IMR-90 (cell line): ENCODE measurements around the gene DUS4L. TPM values are rescaled to one million over a fixed set of nuclear protein-coding genes. Genes with fewer than 3 reads are reported as not detected.

Experiments
- ATAC-seq: fragments of 200-7000 bp; cut with Tn5 transposase; 2 replicates; pipeline ENCODE4 v1.9.1; 2020; ENCODE audit warnings: low read depth, mild to moderate bottlenecking, moderate library complexity
- BruUV-seq: library from RNA; stranded (reverse); fragments of 400-500 nt; replicated peaks from 2 replicates; lab custom pipeline; 2021; lab: Mats Ljungman, UMichigan
- CTCF ChIA-PET: fragments of 300-600 bp; formaldehyde crosslinking; extraction: SDS; loops from one replicate; lab custom pipeline; 2021; ENCODE audit warnings: antibody characterized with exemption; lab: Yijun Ruan, JAX
- POLR2A ChIA-PET: fragments of 300-600 bp; sonication (Branson Sonifier 250); formaldehyde crosslinking; loops from one replicate; lab custom pipeline; 2022; ENCODE audit warnings: antibody characterized with exemption; ENCODE audit not compliant: unreplicated experiment; lab: Charles Lee
- DNase-seq: peaks from one replicate; pipeline ENCODE4 v3.0.0; 2013
- H2AFZ ChIP-seq: replicated peaks from 2 replicates; pipeline ENCODE3; 2013; ENCODE audit warnings: low read length, mild to moderate bottlenecking; ENCODE audit not compliant: poor library complexity
- H2AK5ac ChIP-seq: 2 replicates; pipeline ENCODE4 v1.6.1; 2013; ENCODE audit warnings: low read depth, low read length, inconsistent platforms
- H2AK9ac ChIP-seq: replicated peaks from 2 replicates; pipeline ENCODE3; 2013; ENCODE audit warnings: mild to moderate bottlenecking, low read depth, low read length, moderate library complexity; ENCODE audit not compliant: poor library complexity
- H2BK120ac ChIP-seq: 2 replicates; pipeline ENCODE4 v1.6.1; 2013; ENCODE audit warnings: low read depth, low read length, inconsistent platforms
- H2BK15ac ChIP-seq: 3 replicates; pipeline ENCODE4 v1.6.1; 2013; ENCODE audit warnings: low read depth, low read length, inconsistent platforms
- H2BK20ac ChIP-seq: 2 replicates; pipeline ENCODE4 v1.6.1; 2013; ENCODE audit warnings: low read depth, mild to moderate bottlenecking, inconsistent platforms, low read length, moderate library complexity
- H2BK5ac ChIP-seq: 2 replicates; pipeline ENCODE4 v1.6.1; 2013; ENCODE audit warnings: mild to moderate bottlenecking, low read depth, low read length, inconsistent platforms; ENCODE audit not compliant: poor library complexity, severe bottlenecking
- H3K14ac ChIP-seq: replicated peaks from 2 replicates; pipeline ENCODE4 v1.6.1; 2013; ENCODE audit warnings: low read depth, low read length, inconsistent platforms
- H3K18ac ChIP-seq: 2 replicates; pipeline ENCODE4 v1.6.1; 2013; ENCODE audit warnings: low read depth, low read length, control low read depth
- H3K23ac ChIP-seq: 2 replicates; pipeline ENCODE4 v1.6.1; 2013; ENCODE audit warnings: low read depth, low read length, inconsistent platforms
- H3K27ac ChIP-seq: 2 replicates; pipeline ENCODE4 v1.5.1; 2013; ENCODE audit warnings: mild to moderate bottlenecking, control low read depth, low read length; ENCODE audit not compliant: insufficient read depth
- H3K27me3 ChIP-seq: 2 replicates; pipeline ENCODE4 v1.6.1; 2013; ENCODE audit warnings: low read length; ENCODE audit not compliant: control insufficient read depth, insufficient read depth
- H3K36me3 ChIP-seq: 2 replicates; pipeline ENCODE4 v1.6.1; 2013; ENCODE audit warnings: low read length, mixed read lengths; ENCODE audit not compliant: control insufficient read depth, insufficient read depth
- H3K4ac ChIP-seq: 2 replicates; pipeline ENCODE4 v1.6.1; 2013; ENCODE audit warnings: low read depth, low read length, inconsistent platforms
- H3K4me1 ChIP-seq: 2 replicates; pipeline ENCODE4 v1.6.1; 2013; ENCODE audit warnings: low read length, mixed read lengths; ENCODE audit not compliant: control insufficient read depth, insufficient read depth
- H3K4me2 ChIP-seq: 2 replicates; pipeline ENCODE4 v1.6.1; 2013; ENCODE audit warnings: low read depth, mild to moderate bottlenecking, control low read depth, low read length, moderate library complexity
- H3K4me3 ChIP-seq: 2 replicates; pipeline ENCODE4 v1.5.1; 2013; ENCODE audit warnings: low read depth, mild to moderate bottlenecking, control low read depth, low read length, moderate library complexity; ENCODE audit not compliant: insufficient read depth
- H3K56ac ChIP-seq: 2 replicates; pipeline ENCODE4 v1.6.1; 2013; ENCODE audit warnings: low read length, inconsistent platforms; ENCODE audit not compliant: insufficient read depth; ENCODE audit errors: extremely low read depth
- H3K79me1 ChIP-seq, 2 experiments: 2 replicates each; pipeline ENCODE4 v1.6.1; 2013; ENCODE audit warnings: low read length in 2 of 2, inconsistent platforms in 1 of 2, low read depth in 1 of 2
- H3K9ac ChIP-seq: 2 replicates; pipeline ENCODE4 v1.6.1; 2013; ENCODE audit warnings: low read depth, low read length, control low read depth
- H3K9me1 ChIP-seq: 2 replicates; pipeline ENCODE4 v1.6.1; 2013; ENCODE audit warnings: low read length, inconsistent platforms; ENCODE audit not compliant: insufficient read depth
- H3K9me3 ChIP-seq: 2 replicates; pipeline ENCODE4 v1.6.1; 2013; ENCODE audit warnings: low read length; ENCODE audit not compliant: control insufficient read depth, insufficient read depth
- H4K20me1 ChIP-seq: 2 replicates; pipeline ENCODE4 v1.6.1; 2013; ENCODE audit warnings: low read length, inconsistent platforms; ENCODE audit not compliant: insufficient read depth
- H4K5ac ChIP-seq: 2 replicates; pipeline ENCODE4 v1.6.1; 2013; ENCODE audit warnings: mild to moderate bottlenecking, low read depth, low read length, control low read depth
- H4K8ac ChIP-seq, 2 experiments: 2 replicates each; pipeline ENCODE4 v1.6.1; 2013; ENCODE audit warnings: low read depth in 2 of 2, low read length in 2 of 2, control low read depth in 1 of 2, inconsistent platforms in 1 of 2
- H4K91ac ChIP-seq: 2 replicates; pipeline ENCODE4 v1.6.1; 2013; ENCODE audit warnings: low read depth, low read length, inconsistent platforms; ENCODE audit not compliant: insufficient read depth
- BHLHE40 ChIP-seq: fragments of 150-350 bp; IDR thresholded peaks from 2 replicates; pipeline ENCODE4 v1.6.1; 2016; ENCODE audit warnings: mild to moderate bottlenecking, low read depth, low read length
- CEBPB ChIP-seq: IDR thresholded peaks from 2 replicates; pipeline ENCODE4 v1.6.1; 2012; ENCODE audit warnings: low read depth, low read length, improper control_type of control experiment
- CHD1 ChIP-seq: IDR thresholded peaks from 2 replicates; pipeline ENCODE4 v1.6.1; 2012; ENCODE audit warnings: low read depth, low read length, improper control_type of control experiment
- FOS ChIP-seq: fragments of 150-350 bp; IDR thresholded peaks from 2 replicates; pipeline ENCODE4 v1.6.1; 2016; ENCODE audit warnings: low read depth, low read length
- MAZ ChIP-seq: IDR thresholded peaks from 2 replicates; pipeline ENCODE4 v1.6.1; 2012; ENCODE audit warnings: low read depth, mild to moderate bottlenecking, low read length, improper control_type of control experiment, moderate library complexity, borderline replicate concordance
- MXI1 ChIP-seq: IDR thresholded peaks from 2 replicates; pipeline ENCODE4 v1.6.1; 2012; ENCODE audit warnings: low read depth, mild to moderate bottlenecking, low read length, moderate library complexity, borderline replicate concordance
- NFE2L2 ChIP-seq: fragments of 150-350 bp; IDR thresholded peaks from 2 replicates; pipeline ENCODE4 v1.6.1; 2016; ENCODE audit warnings: low read depth, mild to moderate bottlenecking, low read length
- POLR2A ChIP-seq: IDR thresholded peaks from 2 replicates; pipeline ENCODE4 v1.6.1; 2012; ENCODE audit warnings: mild to moderate bottlenecking, low read depth, low read length
- RCOR1 ChIP-seq: IDR thresholded peaks from 2 replicates; pipeline ENCODE4 v1.6.1; 2012; ENCODE audit warnings: mild to moderate bottlenecking, low read length, improper control_type of control experiment; ENCODE audit not compliant: insufficient replicate concordance
- RFX5 ChIP-seq: IDR thresholded peaks from 2 replicates; pipeline ENCODE4 v1.8.0; 2012; ENCODE audit warnings: low read depth, mild to moderate bottlenecking, low read length, moderate library complexity
- SMC3 ChIP-seq: fragments of 150-350 bp; IDR thresholded peaks from 2 replicates; pipeline ENCODE4 v1.6.1; 2016; ENCODE audit warnings: low read depth, mild to moderate bottlenecking, antibody characterized with exemption, low read length, moderate library complexity
- WGBS, 2 experiments: methylation state at CpG; one replicate each; pipeline versions ENCODE4 v1.1.5 to v1.1.7; 2013; ENCODE audit warnings: missing lambda C conversion rate in 2 of 2; ENCODE audit not compliant: insufficient read length in 1 of 2; ENCODE audit errors: extremely low coverage in 2 of 2; 5-methylcytosine and 5-hydroxymethylcytosine counted together
- dilution Hi-C: fragments of 300-500 bp; cut with HindIII; formaldehyde crosslinking; loops from one replicate; pipeline ENCODE4 v1.14.3; 2018; ENCODE audit warnings: low sequenced_read_pairs; ENCODE audit not compliant: unreplicated experiment
- in situ Hi-C: fragments of 300-500 bp; cut with MboI; formaldehyde crosslinking; loops from 3 replicates; pipeline ENCODE4 v1.14.3; 2019; ENCODE audit warnings: low sequenced_read_pairs, inconsistent platforms, mixed read lengths
- intact Hi-C: fragments of 100-400 bp; cut with micrococcal nuclease; formaldehyde crosslinking; loops from 2 replicates; pipeline ENCODE4 v1.10.0; 2022
- polyA plus RNA-seq, 3 experiments: library from polyadenylated mRNA; depleted of rRNA; stranded (reverse); fragments of >200 nt; gene quantifications; 2 replicates each; pipeline ENCODE4 v1.2.3, GENCODE V29; 2012; ENCODE audit warnings: low replicate concordance in 1 of 3
- total RNA-seq: library from RNA; depleted of rRNA; stranded (reverse); fragments of >200 nt; gene quantifications from 2 replicates; pipeline ENCODE4 v1.2.3, GENCODE V29; 2012

The DUS4L gene
- total and polyA plus RNA-seq, 2 of the 4 experiments (the other 2 are of a cell fraction), result 4.2 to 6.6 TPM

DNA sequence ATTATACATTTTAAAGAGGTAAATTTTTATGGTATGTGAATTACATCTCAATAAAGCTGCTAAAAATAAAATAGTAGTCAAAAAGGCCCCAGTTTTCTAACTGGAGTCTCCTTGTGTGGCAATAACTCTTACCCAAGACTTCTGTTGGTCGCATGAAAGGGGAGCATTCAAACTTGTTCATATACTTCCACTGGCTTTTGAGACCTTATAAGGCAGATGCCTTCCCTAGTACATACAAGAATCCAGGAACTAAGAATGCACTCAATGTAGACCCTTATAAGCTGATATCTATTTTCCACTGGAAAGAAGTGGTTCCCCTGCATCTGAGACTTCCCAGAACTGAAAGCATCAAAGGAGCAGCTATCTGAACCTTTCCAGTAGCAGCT lies 29.2 kb downstream of the DUS4L start:
- no CpG with 5 or more reads among the region's 1 CpG for WGBS, 2 experiments
- Histone ChIP-seq H3K27ac (no peak overlapping the region), H2BK20ac (no peak overlapping the region), H2AFZ (no peak overlapping the region), H3K27me3 (no peaks in the 10 kb centered on the region), H4K20me1 (no peaks in the 10 kb centered on the region), H2BK120ac (peak overlapping the region; percentile 36; the same call in 1 of the 2 replicates), H3K4me3 (no peak overlapping the region), H3K79me1 (peaks cover 11 to 28% of the 10 kb centered on the region in 2 experiments; a peak in 3 of 4 replicates), H3K56ac (no peak overlapping the region), H3K4me1 (no peaks in the 10 kb centered on the region; the same call in 1 of the 2 replicates), H3K9me3 (no peaks in the 10 kb centered on the region), H3K9ac (no peak overlapping the region), H3K14ac (0 out of 2 replicates have a peak overlapping the region, but pooled peaks have one; percentile 39), H2BK5ac (peak overlapping the region; percentile 20), H3K9me1 (peaks cover 3% of the 10 kb centered on the region), H2AK9ac (no peak overlapping the region), H3K4ac (no peak overlapping the region), H3K36me3 (peaks cover 6% of the 10 kb centered on the region), H3K23ac (no peak overlapping the region), H4K5ac (no peak overlapping the region; the same call in 1 of the 2 replicates), H2AK5ac (0 out of 2 replicates have a peak overlapping the region, but pooled peaks have one; percentile 56), H2BK15ac (no peak overlapping the region), H4K91ac (no peak overlapping the region), H3K18ac (no peak overlapping the region), H4K8ac (no peak overlapping the region), H3K4me2 (no peak overlapping the region)
- no TSS peak for BruUV-seq
- intact Hi-C loops, result no loop called here
- dilution Hi-C loops, result no loop called here
- CTCF ChIA-PET, result no interaction called here
- in situ Hi-C loops, result no loop called here
- ATAC-seq, result no peak
- POLR2A ChIA-PET, result no interaction called here
- TF ChIP-seq RCOR1 (no peak), MAZ (no peak), MXI1 (no peak), CHD1 (no peak), SMC3 (no peak), CEBPB (no peak), RFX5 (no peak), POLR2A (no peak), NFE2L2 (no peak), FOS (no peak), BHLHE40 (no peak)
- no peak for DNase-seq
